Neutrophil (primary cell): Measurements from ENCODE around the gene TLR3.

Experiments used
- H3K27ac ChIP-seq: fragments of 200-600 bp; sonication (generic); 2 replicates; pipeline ENCODE4 v1.5.1; 2016; ENCODE audit warnings: mild to moderate bottlenecking, moderate library complexity
- H3K27me3 ChIP-seq: fragments of 200-600 bp; sonication (generic); 2 replicates; pipeline ENCODE4 v1.6.0; 2016; ENCODE audit warnings: mild to moderate bottlenecking
- H3K36me3 ChIP-seq: fragments of 200-600 bp; sonication (generic); 2 replicates; pipeline ENCODE4 v1.5.1; 2017
- H3K4me1 ChIP-seq, 2 experiments: fragments of 200-600 bp in 1 of 2; sonication (generic) in 1 of 2; 1 replicate in 1 of 2; 2 replicates in 1 of 2; pipeline versions ENCODE4 v1.5.1 to v1.6.1; 2013 to 2016; ENCODE audit warnings: low read depth in 1 of 2, low read length in 1 of 2, mild to moderate bottlenecking in 1 of 2, moderate library complexity in 1 of 2; ENCODE audit not compliant: control insufficient read depth in 1 of 2, insufficient read depth in 1 of 2
- H3K4me3 ChIP-seq, 2 experiments: fragments of 200-600 bp in 1 of 2; sonication (generic) in 1 of 2; 1 replicate in 1 of 2; 2 replicates in 1 of 2; pipeline ENCODE4 v1.5.1; 2013 to 2016; ENCODE audit warnings: low read depth in 1 of 2, low read length in 1 of 2, mild to moderate bottlenecking in 1 of 2, moderate library complexity in 1 of 2
- H3K9me3 ChIP-seq: fragments of 200-600 bp; sonication (generic); 2 replicates; pipeline ENCODE4 v1.5.1; 2016
- TF ChIP-seq, protein P1 (sequence below): fragments of 200-600 bp; sonication (generic); IDR thresholded peaks from 2 replicates; pipeline ENCODE4 v1.5.1; 2016; ENCODE audit warnings: antibody characterized with exemption

TLR3 gene

DNA sequence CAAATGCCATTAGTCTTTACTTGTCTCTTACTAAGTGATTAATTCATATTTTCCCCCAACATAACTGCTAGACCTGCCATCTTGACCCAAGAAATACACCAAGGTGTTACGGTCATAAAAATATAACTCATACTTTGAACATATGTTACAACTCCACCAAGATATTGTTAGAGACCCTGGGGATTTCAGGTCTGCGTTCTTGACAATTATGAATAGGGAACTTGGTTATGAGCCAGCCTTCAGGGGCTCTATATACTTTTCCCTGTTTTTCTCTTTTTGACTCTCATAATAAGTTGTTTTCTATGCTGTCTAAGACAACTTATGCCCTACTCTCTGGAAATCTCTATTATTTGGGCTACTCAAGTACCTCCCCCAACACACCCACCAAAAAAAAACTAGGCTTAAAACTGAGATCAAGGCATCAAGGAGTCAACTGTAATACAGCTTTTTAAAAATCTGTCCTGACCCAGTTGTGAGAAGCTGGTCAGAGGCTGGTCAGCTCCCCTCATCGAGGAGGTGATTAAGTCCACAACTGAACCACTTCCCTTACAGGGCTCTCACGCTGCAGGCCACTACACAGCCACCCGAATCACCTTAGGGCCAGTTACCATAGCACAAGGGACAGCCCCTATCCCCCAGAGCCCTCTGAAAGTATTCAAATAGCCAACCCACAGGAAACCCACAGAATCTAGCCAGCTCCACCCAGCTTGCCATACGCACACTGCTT is 10.5 kb upstream of the TLR3 start:
- Histone ChIP-seq H3K4me3 (no peak overlapping the region), H3K27ac (no peak overlapping the region), H3K36me3 (no peaks in the 10 kb centered on the region), H3K9me3 (no peaks in the 10 kb centered on the region), H3K4me1 (no peaks in the 10 kb centered on the region), H3K27me3 (peaks cover 5% of the 10 kb centered on the region)
- TF ChIP-seq, protein P1, sequence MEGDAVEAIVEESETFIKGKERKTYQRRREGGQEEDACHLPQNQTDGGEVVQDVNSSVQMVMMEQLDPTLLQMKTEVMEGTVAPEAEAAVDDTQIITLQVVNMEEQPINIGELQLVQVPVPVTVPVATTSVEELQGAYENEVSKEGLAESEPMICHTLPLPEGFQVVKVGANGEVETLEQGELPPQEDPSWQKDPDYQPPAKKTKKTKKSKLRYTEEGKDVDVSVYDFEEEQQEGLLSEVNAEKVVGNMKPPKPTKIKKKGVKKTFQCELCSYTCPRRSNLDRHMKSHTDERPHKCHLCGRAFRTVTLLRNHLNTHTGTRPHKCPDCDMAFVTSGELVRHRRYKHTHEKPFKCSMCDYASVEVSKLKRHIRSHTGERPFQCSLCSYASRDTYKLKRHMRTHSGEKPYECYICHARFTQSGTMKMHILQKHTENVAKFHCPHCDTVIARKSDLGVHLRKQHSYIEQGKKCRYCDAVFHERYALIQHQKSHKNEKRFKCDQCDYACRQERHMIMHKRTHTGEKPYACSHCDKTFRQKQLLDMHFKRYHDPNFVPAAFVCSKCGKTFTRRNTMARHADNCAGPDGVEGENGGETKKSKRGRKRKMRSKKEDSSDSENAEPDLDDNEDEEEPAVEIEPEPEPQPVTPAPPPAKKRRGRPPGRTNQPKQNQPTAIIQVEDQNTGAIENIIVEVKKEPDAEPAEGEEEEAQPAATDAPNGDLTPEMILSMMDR: no peak

DNA sequence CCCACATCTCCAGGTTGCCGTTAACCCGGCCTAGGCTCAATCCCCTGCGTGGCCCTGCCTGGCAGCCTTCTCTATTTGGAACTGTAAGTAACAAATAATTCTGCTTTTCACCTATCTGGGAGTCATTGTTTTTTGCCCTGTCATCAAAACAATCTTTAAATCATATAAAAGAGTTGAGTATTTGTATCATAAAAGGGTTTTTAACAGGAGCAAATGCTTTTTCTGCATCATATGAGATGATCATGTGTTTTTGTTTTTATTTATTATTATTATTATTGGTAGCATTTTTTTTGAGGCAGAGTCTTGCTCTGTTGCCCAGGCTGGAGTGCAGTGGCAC is 10.0 kb upstream of the TLR3 start:
- Histone ChIP-seq H3K4me3 (no peak overlapping the region), H3K9me3 (no peaks in the 10 kb centered on the region), H3K36me3 (no peaks in the 10 kb centered on the region), H3K4me1 (no peaks in the 10 kb centered on the region), H3K27ac (no peak overlapping the region), H3K27me3 (peaks cover 5% of the 10 kb centered on the region)
- TF ChIP-seq, protein P1: no peak

DNA sequence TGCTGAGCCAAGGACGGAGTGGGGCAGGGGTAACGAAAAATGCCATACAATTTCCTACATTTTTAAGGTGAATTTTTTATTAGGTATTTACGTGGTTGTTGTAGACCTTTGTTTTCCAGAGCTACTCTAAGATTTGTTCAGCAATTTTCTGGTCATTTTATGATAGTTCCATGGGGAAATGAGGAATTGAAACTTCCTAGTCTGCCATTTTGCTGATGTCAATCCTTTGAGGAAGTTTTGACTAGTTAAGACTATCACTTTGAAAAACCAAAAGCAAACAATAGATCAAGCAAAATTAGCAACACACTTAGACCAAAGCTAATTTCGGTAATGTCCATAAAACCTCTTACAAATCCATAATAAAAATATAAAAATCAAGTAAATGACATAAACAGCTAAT is 7.0 kb upstream of the TLR3 start:
- no peak overlapping the region for H3K27ac ChIP-seq
- TF ChIP-seq, protein P1: no peak
- no peaks in the 10 kb centered on the region for H3K4me1 ChIP-seq
- peaks cover 9% of the 10 kb centered on the region for H3K27me3 ChIP-seq
- no peaks in the 10 kb centered on the region for H3K9me3 ChIP-seq
- H3K36me3 ChIP-seq: no peaks in the 10 kb centered on the region
- no peak overlapping the region for H3K4me3 ChIP-seq

DNA sequence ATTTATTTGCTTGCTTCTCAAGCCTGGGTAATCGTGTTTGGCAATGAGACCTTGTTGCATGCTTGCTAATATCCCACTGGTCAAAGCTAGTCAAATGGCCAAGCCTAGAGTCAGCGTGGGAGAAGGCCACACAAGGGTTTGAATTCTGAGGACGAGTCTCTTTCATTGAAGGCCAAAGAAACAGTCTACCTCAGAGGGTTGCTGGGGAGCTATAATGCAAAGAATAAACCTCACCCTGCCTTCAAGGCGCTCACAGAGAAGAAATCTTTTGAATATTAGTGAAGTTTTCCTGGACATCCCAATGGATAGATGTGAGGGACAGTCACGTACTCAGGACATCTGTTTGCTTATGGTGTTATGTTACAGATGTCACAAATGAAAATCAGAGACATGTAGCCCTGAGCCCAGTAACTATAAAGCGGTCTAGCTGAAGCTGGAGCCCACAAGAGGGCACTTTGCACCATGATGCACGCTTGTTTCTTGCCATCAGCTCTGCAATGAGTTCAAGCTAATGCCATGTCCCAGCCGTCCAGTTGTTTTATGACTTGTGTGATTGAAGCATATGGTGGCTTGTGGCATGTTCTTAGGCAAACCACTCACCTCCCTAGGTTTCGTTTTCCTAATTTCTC is 1.1 kb upstream of the TLR3 start:
- Histone ChIP-seq H3K27me3 (peaks cover 16% of the 10 kb centered on the region), H3K4me3 (peak overlapping the region in 1 of 2 experiments; percentile 55), H3K9me3 (no peaks in the 10 kb centered on the region), H3K27ac (no peak overlapping the region), H3K4me1 (peaks cover 7 to 16% of the 10 kb centered on the region in 2 experiments), H3K36me3 (no peaks in the 10 kb centered on the region)
- TF ChIP-seq, protein P1: no peak

DNA sequence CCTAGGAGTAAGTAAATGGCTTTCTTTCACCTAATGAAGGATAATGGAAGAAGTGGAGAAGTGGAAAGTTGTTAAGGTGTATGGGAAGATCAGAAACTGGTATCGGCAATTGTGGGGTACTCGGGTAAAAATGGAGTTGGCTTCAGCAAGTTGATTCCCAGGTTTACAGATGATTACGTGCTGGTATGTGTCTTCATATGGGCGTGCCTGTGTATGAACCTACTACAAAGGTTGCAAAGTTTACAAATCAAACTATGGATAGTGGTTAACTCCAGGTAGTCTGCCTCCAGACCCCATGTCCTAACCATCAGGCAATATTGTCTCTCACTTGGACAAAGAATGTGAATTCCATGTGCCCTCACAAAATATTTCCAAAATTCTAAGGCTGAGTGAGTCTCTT is 773 bp downstream of the TLR3 start:
- TF ChIP-seq, protein P1: no peak
- H3K4me1 ChIP-seq: peaks cover 7 to 16% of the 10 kb centered on the region in 2 experiments
- no peaks in the 10 kb centered on the region for H3K36me3 ChIP-seq
- H3K9me3 ChIP-seq: no peaks in the 10 kb centered on the region
- no peak overlapping the region for H3K27ac ChIP-seq
- H3K27me3 ChIP-seq: peaks cover 16% of the 10 kb centered on the region
- no peak overlapping the region for H3K4me3 ChIP-seq
